Measurements from ENCODE around the gene UBE2D1. TPM values are rescaled to one million over a fixed set of nuclear protein-coding genes. Genes with fewer than 3 reads are reported as not detected.

Gene UBE2D1
- total and polyA plus RNA-seq, 2 of the 13 experiments (the other 11 are each of a cell fraction or from before 2014, with no cell fraction given): 6.2 to 13.8 TPM

DNA sequence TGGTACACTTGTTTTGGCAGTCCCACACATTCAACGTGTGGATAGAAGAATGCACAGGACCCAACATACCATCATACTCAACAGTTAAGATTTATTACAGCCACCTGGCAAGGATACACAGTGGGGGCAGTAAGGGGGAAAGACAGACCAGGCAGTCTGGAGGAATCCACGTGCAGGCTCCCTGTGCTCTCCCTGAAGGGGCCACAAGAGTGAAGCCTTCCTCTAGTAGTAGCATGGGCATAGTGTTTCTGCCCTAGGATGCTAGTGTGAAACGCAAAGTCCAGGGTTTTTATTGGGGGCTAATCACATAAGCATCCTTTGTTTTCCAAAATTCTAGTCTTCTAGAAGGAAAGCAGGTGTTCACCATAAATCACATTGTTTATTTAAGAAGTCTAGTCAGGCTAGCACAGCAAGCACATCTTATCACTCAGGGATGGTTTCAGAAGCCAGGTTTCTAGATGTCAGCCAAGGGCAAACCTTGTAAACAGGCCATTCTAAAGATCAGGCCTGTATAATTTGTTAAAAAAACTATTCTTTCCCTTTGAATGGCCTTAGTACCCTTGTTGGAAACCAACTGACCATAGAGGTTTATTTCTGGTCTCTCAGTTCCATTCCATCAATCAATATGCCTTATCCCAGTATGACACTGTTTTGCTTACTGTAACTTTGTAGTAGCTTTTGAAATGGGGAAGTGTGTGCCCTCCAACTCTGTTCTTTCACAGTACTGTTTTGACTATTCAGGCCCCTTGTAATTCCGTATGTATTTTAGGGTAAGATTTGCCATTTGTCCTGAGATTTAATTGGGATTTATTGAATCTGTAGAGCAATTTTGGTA lies 38.0 kb downstream of the UBE2D1 start:
- no peak overlapping the region for H3K4me2 ChIP-seq (ENCODE audit: low read depth, low read length)
- no peak for FAIRE-seq
- no peaks in the 10 kb centered on the region for H3K9me3 ChIP-seq (ENCODE audit: low read length)
- no peak overlapping the region for H3K27ac ChIP-seq (ENCODE audit: extremely low read length, insufficient read depth, low read length)
- H2AFZ ChIP-seq (ENCODE audit: low read length): no peak overlapping the region
- H3K4me1 ChIP-seq (ENCODE audit: insufficient read depth, low read length): no peaks in the 10 kb centered on the region
- intact Hi-C loops (cut with micrococcal nuclease; ENCODE audit: unreplicated experiment) (no loop called here), in situ Hi-C loops (cut with HindIII; ENCODE audit: extremely low pct_ligation_motif_present, low pct_unique_long_range_greater_than_20kb) (no loop called here)
- DNase-seq (ENCODE audit: low spot score): no peak
- no peak overlapping the region for H3K9ac ChIP-seq (ENCODE audit: insufficient read depth, low read depth, low read length)
- H3K27me3 ChIP-seq (ENCODE audit: control insufficient read depth in 1 of 2, insufficient read depth in 2 of 2, low read length in 2 of 2): no peaks in the 10 kb centered on the region; a peak in 1 of 5 replicates
- ChIA-PET CTCF (ENCODE audit: low intra/inter-chr PET ratio, low total read pairs) (no interaction called here), POLR2A (no interaction called here)
- 96% methylated on average over 4 of the region's 4 CpGs for WGBS (ENCODE audit: low lambda C conversion rate)
- H3K79me2 ChIP-seq (ENCODE audit: insufficient read depth, low read length): no peaks in the 10 kb centered on the region
- no TSS peak for BruUV-seq (replicated peaks)
- no peak for TF ChIP-seq ZNF333 (CRISPR knock-in tag; IDR thresholded peaks at IDR 0.05; ENCODE audit: borderline replicate concordance)
- no peak for TF ChIP-seq HIVEP1 (CRISPR knock-in tag; IDR thresholded peaks at IDR 0.05)
- TF ChIP-seq ZNF577 (CRISPR knock-in tag; IDR thresholded peaks at IDR 0.05; ENCODE audit: borderline replicate concordance, low read depth): no peak
- TF ChIP-seq PHF21A (CRISPR knock-in tag; IDR thresholded peaks at IDR 0.05): no peak
- TF ChIP-seq FOXJ3 (CRISPR knock-in tag; IDR thresholded peaks at IDR 0.05; ENCODE audit: borderline replicate concordance): no peak
- TF ChIP-seq TCF7 (IDR thresholded peaks at IDR 0.05; ENCODE audit: low read depth): no peak
- TF ChIP-seq REXO4 (CRISPR knock-in tag; IDR thresholded peaks at IDR 0.05; ENCODE audit: borderline replicate concordance): no peak
- TF ChIP-seq, protein P1, sequence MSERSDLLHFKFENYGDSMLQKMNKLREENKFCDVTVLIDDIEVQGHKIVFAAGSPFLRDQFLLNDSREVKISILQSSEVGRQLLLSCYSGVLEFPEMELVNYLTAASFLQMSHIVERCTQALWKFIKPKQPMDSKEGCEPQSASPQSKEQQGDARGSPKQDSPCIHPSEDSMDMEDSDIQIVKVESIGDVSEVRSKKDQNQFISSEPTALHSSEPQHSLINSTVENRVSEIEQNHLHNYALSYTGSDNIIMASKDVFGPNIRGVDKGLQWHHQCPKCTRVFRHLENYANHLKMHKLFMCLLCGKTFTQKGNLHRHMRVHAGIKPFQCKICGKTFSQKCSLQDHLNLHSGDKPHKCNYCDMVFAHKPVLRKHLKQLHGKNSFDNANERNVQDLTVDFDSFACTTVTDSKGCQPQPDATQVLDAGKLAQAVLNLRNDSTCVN (CRISPR knock-in tag; IDR thresholded peaks at IDR 0.05; ENCODE audit: borderline replicate concordance): no peak
- TF ChIP-seq ZKSCAN1 (IDR thresholded peaks at IDR 0.05; ENCODE audit: low read length): no peak
- TF ChIP-seq PRPF4 (IDR thresholded peaks at IDR 0.05; ENCODE audit: low read depth, low read length, poor library complexity, severe bottlenecking): no peak
- no peak for TF ChIP-seq MLLT10 (CRISPR knock-in tag; IDR thresholded peaks at IDR 0.05)
- TF ChIP-seq, protein P2, sequence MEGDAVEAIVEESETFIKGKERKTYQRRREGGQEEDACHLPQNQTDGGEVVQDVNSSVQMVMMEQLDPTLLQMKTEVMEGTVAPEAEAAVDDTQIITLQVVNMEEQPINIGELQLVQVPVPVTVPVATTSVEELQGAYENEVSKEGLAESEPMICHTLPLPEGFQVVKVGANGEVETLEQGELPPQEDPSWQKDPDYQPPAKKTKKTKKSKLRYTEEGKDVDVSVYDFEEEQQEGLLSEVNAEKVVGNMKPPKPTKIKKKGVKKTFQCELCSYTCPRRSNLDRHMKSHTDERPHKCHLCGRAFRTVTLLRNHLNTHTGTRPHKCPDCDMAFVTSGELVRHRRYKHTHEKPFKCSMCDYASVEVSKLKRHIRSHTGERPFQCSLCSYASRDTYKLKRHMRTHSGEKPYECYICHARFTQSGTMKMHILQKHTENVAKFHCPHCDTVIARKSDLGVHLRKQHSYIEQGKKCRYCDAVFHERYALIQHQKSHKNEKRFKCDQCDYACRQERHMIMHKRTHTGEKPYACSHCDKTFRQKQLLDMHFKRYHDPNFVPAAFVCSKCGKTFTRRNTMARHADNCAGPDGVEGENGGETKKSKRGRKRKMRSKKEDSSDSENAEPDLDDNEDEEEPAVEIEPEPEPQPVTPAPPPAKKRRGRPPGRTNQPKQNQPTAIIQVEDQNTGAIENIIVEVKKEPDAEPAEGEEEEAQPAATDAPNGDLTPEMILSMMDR (CRISPR knock-in tag; IDR thresholded peaks at IDR 0.05): no peak
- no peak for TF ChIP-seq SCMH1 (CRISPR knock-in tag; IDR thresholded peaks at IDR 0.05; ENCODE audit: borderline replicate concordance)
- TF ChIP-seq ZNF263 (CRISPR knock-in tag; IDR thresholded peaks at IDR 0.05): no peak
- TF ChIP-seq NRL (CRISPR knock-in tag; IDR thresholded peaks at IDR 0.05; ENCODE audit: borderline replicate concordance): no peak
- no peak for TF ChIP-seq ZBTB3 (CRISPR knock-in tag; IDR thresholded peaks at IDR 0.05; ENCODE audit: borderline replicate concordance, low read depth)
- no peak for TF ChIP-seq SRSF1 (optimal IDR thresholded peaks at IDR 0.05; ENCODE audit: low read depth, low read length)
- no peak for TF ChIP-seq TOE1 (CRISPR knock-in tag; IDR thresholded peaks at IDR 0.05)
- no peak for ATAC-seq
- no peaks in the 10 kb centered on the region for H4K20me1 ChIP-seq (ENCODE audit: insufficient read depth, low read length)
- H3K36me3 ChIP-seq (replicated peaks in 1 of 2; ENCODE audit: control insufficient read depth in 1 of 2, insufficient read depth in 2 of 2, low read length in 2 of 2): peaks cover 0 to 7% of the 10 kb centered on the region in 2 experiments; a peak in 1 of 5 replicates
- H3K4me3 ChIP-seq (replicated peaks in 1 of 3; ENCODE audit: insufficient read depth in 1 of 3, low read depth in 2 of 3, low read length in 3 of 3): no peak overlapping the region

Data from HepG2 (cell line).